HG03439 (cell line): ENCODE results near the gene MAPK8IP3.
"Not testable (repeated sequence)": the region's sequence is repeated elsewhere in the genome, so short reads cannot be mapped to it uniquely, and the experiment has no call there.

Source experiments
- ATAC-seq: cut with Tn5 transposase; IDR thresholded peaks from one replicate; pipeline ENCODE4 v1.9.1; 2021; ENCODE audit warnings: mild to moderate bottlenecking, moderate library complexity; ENCODE audit not compliant: unreplicated experiment

MAPK8IP3 gene

DNA sequence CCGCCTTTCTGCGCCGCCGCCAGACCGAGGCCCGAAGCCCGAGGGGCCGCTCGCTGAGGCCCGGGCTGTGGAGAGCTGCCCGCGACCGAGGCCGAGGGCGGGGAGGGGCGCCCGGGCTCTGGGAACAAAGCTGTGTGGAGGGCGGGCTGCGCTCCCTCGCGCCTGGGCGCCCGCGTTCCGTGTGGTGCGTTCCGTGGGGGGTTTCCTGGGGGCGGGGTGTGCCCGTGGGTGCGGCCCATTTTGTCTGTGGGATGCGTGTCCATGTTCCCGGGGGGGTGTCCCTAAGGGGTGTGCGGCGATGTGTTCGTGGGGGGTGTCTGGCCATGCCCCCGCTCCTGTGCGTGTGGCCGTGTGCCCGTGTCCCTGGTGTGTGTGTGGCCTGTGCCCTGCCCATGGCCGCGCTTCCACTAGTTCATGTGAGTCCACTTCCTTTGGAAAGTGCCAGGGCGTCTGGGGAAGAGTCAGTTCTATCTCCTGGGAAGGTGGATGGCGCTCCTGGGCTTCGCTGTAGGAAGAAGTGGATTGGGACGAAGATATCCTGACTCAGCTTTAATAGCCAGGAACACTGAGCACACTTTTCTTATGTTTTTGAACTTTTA lies 27.4 kb upstream of the MAPK8IP3 start:
- ATAC-seq, result peak; percentile 10

- ATAC-seq, result no peak
These were observed 25.6 kb upstream of the MAPK8IP3 start for GRCh38 chr16:1680361-1680760.

- ATAC-seq, result no peak
These were observed 25.0 kb upstream of the MAPK8IP3 start for GRCh38 chr16:1681032-1681431.

DNA sequence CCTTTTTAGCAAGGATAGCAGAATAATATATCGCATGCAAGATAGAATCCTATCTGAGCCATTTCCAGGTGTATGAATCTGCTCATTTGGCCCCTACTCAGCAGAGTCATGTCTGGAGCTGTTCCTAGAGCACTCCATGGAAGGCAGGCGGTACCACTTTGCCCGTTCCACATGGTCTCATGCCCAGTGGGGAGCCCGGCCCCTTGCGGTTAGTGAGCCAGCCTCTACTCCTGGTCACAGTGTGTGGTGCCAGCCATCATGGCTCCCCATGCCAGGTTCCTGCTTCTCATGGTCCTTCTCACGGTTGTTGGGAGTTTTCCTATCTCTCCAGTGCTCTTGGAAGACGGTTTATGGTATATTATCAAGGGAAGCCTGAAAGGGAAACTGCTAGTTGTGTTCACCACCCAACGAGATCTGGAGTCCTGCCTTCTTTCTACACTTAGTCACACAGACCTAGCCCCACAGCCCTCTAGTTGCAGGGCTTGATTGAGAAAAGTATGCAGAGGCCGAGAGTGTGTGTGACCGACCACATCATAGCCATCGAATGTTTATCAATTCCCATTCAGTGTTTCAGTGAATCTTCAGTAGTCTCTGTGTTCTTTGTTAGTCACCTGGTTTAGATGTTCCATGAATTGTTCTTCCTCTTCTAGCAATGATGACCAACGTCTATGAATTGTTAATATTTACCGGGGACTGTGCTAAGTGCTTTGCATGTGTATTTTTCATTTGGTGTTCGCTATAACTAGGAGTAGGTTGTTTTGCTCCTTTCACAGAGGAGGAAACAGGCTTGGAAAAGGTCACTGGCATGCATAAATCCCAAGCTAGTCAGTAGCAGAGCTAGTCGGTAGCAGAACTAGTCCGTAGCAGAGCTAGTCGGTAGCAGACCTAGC lies 18.3 kb upstream of the MAPK8IP3 start:
- no peak for ATAC-seq

DNA sequence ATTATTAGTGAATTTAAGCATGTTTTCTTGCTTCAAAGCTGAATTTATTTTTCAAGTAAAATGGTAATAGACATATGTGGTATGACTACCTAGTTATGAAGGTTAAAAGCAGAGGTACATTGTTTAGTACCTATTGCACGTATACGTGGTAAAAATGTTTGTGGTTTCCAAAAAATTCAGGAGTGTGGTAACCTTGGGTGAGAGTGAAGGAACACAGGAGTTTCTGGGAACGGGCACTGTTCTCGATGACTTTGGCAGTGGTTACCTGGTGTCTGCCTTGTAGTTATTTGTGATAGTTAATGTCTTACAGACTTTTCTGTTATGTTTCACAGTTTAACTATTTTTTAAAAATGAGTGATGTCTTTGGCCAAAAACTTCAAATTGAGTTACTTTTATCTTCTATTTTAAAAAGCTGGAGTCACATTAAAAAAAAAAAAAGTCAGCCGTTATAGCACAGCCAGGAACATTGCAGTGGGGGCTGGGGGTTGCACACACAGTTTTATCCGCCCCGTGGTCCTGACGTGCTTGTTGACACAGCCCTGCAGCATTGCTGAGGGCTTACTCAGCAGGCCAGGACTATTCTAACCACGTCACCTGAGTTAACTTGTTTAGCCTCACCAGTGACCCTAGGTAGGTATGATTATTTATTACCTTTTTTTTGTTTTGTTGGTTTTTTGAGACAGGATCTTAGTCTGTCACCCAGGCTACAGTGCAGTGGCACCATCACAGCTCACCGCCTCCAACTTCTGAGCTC lies 17.0 kb upstream of the MAPK8IP3 start:
- ATAC-seq, result no peak

DNA sequence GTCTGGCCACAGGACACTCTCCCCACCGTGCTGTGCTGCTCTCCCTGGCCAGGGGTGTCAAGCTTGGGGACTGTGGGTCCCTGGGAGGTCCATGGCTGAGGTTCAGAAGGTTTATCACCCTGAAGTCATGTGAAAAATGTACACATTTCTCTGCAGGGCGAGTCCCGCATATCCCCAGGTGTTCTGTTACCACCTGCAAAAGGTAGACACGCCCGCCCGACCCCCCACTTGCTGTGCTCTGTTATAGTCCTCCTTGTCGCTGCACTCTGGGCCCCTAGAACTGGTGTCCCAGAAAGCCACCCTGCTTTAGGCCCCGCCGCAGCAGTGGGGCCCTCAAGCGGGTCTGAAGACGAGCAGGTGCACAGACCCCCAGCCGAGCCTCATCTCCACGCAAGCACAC lies 16.1 kb upstream of the MAPK8IP3 start:
- no peak for ATAC-seq

DNA sequence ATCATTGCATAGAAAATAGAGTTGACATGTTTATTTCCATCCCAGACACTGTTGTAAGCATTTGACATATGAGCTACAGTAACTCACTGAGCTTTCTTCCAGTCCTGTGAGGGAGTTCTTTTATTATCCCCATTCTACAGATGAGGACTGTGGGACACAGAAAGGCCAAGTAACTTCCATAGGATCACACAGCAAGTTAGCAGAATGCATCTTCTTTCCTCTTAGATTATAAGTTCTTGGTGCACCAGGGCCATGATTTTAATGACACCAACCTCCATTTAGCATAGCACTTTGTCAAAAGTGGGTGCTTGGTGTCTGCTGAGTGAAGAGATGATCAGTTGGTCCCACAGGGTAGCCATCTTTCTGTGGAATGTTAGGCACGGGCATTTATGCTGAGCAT lies 15.2 kb upstream of the MAPK8IP3 start:
- ATAC-seq, result no peak

GRCh38 chr16:1691276-1691675 lies 14.7 kb upstream of the MAPK8IP3 start:
- no peak for ATAC-seq

- no peak for ATAC-seq
These were observed 14.0 kb upstream of the MAPK8IP3 start for GRCh38 chr16:1691956-1692355.

GRCh38 chr16:1696863-1697262 lies 9.1 kb upstream of the MAPK8IP3 start:
- ATAC-seq, result no peak

GRCh38 chr16:1698680-1699079 lies 7.3 kb upstream of the MAPK8IP3 start:
- no peak for ATAC-seq

GRCh38 chr16:1700246-1700645 lies 5.7 kb upstream of the MAPK8IP3 start:
- ATAC-seq, result no peak

DNA sequence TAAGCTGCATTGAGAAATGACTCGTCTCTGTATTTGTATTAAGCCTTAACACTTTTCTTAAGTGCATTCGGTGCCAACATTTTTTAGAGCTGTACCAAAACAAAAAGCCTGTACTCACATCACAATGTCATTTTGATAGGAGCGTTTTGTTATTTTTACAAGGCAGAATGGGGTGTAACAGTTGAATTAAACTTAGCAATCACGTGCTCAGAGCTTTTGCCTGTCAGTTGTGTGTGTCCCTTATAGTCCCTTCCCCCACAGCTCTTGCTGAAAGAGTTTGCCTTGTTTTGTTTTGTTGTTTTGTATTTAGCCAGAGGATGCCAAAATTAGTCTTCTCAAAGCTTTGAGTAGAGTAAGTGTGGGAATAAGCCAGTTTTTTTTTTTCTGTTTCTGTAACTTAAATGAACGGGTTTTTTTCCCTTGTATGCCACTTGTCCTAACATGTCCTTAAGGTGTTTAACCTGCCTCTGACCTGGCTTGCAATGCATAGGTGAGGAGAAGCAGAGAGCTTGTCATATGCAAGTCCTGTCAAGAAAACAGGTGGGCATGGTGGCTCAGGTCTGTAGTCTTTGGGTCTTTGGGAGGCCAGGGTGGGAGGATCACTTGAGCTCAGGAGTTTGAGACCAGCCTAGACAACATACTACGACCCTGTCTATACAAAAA lies 4.6 kb upstream of the MAPK8IP3 start:
- no peak for ATAC-seq

DNA sequence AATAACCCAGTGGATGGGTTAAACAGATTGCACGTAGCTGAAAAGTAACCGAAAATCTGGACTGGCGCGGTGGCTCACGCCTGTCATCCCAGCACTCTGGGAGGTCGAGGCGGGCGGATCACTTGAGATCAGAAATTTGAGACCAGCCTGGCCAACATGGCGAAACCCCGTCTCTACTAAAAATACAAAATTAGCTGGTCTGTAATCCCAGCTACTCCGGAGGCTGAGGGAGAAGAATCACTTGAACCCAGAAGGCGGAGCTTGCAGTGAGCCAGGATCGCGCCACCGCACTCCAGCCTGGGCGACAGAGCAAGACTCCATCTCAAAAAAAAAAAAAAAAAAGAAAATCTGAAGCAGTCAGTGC lies 689 bp upstream of the MAPK8IP3 start:
- ATAC-seq, result not testable (repeated sequence)

DNA sequence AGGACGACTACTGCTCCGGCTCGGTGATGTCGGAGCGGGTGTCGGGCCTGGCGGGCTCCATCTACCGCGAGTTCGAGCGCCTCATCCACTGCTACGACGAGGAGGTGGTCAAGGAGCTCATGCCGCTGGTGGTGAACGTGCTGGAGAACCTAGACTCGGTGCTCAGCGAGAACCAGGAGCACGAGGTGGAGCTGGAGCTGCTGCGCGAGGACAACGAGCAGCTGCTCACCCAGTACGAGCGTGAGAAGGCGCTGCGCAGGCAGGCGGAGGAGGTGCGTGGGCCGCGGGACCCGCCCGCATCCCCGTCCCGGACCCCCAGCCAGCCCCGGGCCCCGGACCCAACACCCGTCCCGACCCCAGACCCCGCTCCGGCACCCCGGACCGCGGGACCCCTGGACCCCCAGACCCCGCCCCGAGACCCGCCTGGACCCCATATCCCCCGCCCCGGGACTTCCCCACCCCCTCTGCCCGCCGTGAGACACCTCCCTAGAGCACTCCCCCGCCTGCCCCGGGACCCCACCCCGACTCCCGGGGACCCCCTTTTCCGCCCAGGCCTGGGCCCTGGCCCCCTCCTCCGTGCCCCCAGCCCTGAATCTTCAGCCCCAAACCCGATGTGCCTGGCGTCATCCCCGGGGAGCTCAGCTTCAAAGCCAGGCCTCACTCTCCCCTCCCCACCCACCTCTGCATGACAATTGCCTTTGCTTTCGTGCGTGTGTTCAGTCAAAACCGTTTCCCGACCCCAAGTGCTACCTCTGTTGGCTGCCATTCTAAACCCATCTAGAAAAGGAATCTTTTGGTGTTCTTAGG lies 594 bp downstream of the MAPK8IP3 start:
- peak; percentile 34 for ATAC-seq

DNA sequence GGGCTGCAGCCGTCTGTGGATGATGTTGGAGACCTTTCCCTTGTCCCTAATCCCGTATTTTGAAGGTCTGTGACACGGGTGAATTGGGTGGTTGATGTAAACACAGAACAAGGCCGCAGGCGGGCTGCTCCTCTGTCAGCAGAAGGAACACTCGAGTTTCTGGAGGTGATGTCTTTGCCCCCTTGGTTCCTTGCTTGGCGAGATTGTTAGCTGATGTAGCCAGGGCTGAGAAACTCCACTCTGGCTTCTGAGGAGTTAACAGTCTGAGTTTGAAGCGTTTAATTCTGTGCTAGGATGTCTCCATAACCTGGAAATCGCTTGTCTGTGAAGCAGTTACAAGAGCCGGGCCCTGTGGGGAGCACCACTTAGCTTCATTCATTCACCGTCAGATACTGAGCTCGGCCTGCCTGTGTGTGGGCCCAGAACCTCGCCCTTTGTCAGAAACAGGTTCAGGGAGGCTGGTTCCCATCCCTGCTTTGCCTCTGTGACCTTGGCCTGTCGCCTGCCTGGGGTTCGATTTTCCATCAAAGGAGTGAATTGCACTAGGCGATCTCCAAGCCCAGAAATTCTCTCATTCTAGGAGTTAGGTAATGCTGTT lies 1.3 kb downstream of the MAPK8IP3 start:
- ATAC-seq, result no peak

DNA sequence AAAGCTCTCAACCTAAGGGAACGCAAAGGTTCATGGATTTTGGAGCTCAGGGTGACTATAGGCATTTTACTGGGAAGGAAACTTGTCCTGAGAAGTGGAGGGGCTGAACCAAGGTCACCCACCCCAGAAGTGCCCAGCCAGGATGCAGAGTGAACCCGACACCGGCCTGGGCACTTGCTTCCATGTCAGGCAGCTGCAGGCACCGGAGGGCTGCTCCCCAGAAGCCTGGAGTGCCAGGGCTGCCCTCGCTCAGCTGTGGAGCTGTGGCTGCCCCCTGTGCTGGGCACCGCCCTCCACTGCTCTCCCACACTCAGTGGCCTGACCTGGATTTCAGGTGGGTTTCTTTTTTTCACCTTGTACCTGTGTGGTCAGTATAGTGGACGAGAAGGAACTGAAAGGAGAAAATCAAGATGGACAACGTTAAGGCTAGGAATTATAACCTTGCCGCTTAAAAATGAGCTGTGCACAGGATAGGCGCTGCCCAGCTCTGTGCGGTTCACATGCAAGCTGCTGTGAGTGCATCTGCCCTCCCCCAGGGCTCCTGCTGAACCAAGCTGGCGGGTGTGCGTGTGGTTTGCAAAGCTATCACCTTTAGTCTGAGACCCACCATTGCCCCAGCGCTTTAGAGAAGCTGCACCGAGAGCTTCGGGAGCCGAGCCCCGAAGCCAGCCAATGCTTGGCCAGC lies 2.2 kb downstream of the MAPK8IP3 start:
- ATAC-seq, result no peak

- ATAC-seq, result no peak
These were observed 2.8 kb downstream of the MAPK8IP3 start for GRCh38 chr16:1708768-1709180.

GRCh38 chr16:1709356-1709755 lies 3.4 kb downstream of the MAPK8IP3 start:
- no peak for ATAC-seq
